A673 (cell line): Measurements from ENCODE around the gene IGSF21.

Source experiments
- CTCF ChIP-seq: fragments of 300-800, 200-600 bp; sonication (generic); conservative IDR thresholded peaks from 2 replicates; pipeline ENCODE4 v1.5.1; 2017; ENCODE audit warnings: low read depth, mild to moderate bottlenecking, antibody characterized with exemption, low read length, moderate library complexity, mixed read lengths
- EZH2 ChIP-seq: fragments of 200-600 bp; sonication (generic); IDR thresholded peaks from 2 replicates; pipeline ENCODE4 v1.6.1; 2017; ENCODE audit warnings: borderline replicate concordance, low read depth, mild to moderate bottlenecking, mixed read lengths, antibody characterized with exemption, low read length; ENCODE audit not compliant: poor library complexity, severe bottlenecking

- TF ChIP-seq CTCF (no peak), EZH2 (no peak)
Observed at GRCh38 chr1:18157352-18157751, 49.8 kb downstream of the IGSF21 start.
